ENCODE data around the gene TRIM2.

TRIM2 gene

GRCh38 chr4:153362184-153362583 lies 157.9 kb downstream of the TRIM2 start:
- Mint-ChIP-seq H3K27me3 (no peaks in the 10 kb centered on the region), H3K4me3 (no peak overlapping the region), H3K9me3 (peaks cover 3% of the 10 kb centered on the region), H3K4me1 (ENCODE audit: low read depth) (peaks cover 23% of the 10 kb centered on the region), H3K36me3 (ENCODE audit: low read depth) (peaks cover 86% of the 10 kb centered on the region), H3K27ac (no peak overlapping the region)

DNA sequence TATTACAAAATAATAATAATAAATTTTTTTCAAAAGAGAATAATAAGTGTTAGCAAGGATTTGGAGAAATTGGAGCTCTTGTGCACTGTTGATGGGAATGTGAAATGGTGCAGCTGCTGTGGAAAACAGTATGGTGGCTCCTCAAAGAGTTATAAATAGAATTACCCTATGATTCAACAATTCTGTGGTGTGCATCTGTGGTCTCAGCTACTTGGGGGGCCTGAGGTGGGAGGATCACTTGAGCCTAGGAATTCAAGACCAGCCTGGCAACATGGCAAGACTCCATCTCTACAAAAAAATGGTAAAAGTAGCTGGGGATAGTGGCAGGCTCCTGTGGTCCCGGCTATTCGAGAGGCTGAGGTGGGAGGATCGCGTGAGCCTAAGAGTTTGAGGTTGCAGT lies 159.8 kb downstream of the TRIM2 start:
- Mint-ChIP-seq H3K27ac (no peak overlapping the region), H3K36me3 (ENCODE audit: low read depth) (peaks cover 87% of the 10 kb centered on the region)

GRCh38 chr4:153365003-153365402 lies 160.8 kb downstream of the TRIM2 start:
- Mint-ChIP-seq H3K36me3 (ENCODE audit: low read depth) (peaks cover 87% of the 10 kb centered on the region), H3K9me3 (peaks cover 3% of the 10 kb centered on the region), H3K4me1 (ENCODE audit: low read depth) (peaks cover 26% of the 10 kb centered on the region), H3K4me3 (no peak overlapping the region), H3K27me3 (no peaks in the 10 kb centered on the region), H3K27ac (no peak overlapping the region)

More for the DNA sequence above, 159.8 kb downstream of the TRIM2 start:
- peaks cover 26% of the 10 kb centered on the region for H3K4me1 Mint-ChIP-seq (ENCODE audit: low read depth)
- H3K4me3 Mint-ChIP-seq = no peak overlapping the region
- H3K9me3 Mint-ChIP-seq = peaks cover 3% of the 10 kb centered on the region
- no peaks in the 10 kb centered on the region for H3K27me3 Mint-ChIP-seq

- Mint-ChIP-seq H3K4me3 (no peak overlapping the region), H3K36me3 (ENCODE audit: low read depth) (peaks cover 93% of the 10 kb centered on the region), H3K27me3 (no peaks in the 10 kb centered on the region), H3K4me1 (ENCODE audit: low read depth) (peaks cover 26% of the 10 kb centered on the region), H3K27ac (no peak overlapping the region), H3K9me3 (peaks cover 3% of the 10 kb centered on the region)
Observed at GRCh38 chr4:153366486-153366885, 162.2 kb downstream of the TRIM2 start.

DNA sequence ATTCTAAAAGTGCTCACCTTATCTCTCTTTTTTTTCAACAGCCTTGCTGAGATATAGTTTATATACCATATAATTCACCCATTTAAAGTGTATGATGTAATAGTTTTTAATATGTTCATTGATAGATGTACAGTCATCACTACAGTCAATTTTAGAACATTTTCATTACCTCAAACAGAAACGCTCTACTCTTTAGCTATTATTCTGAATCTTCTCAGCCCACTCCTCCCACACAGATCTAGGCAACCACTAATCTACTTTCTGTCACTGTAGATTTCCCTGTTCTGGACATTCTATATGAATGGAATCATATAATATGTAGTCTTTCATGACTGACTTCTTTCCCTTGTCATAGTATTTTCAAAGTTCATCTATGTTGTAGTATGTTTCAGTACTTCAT lies 162.8 kb downstream of the TRIM2 start:
- H3K4me3 Mint-ChIP-seq = no peak overlapping the region
- H3K4me1 Mint-ChIP-seq (ENCODE audit: low read depth) = peaks cover 26% of the 10 kb centered on the region
- no peak overlapping the region for H3K27ac Mint-ChIP-seq
- H3K36me3 Mint-ChIP-seq (ENCODE audit: low read depth) = peaks cover 94% of the 10 kb centered on the region
- no peaks in the 10 kb centered on the region for H3K27me3 Mint-ChIP-seq
- H3K9me3 Mint-ChIP-seq = peaks cover 6% of the 10 kb centered on the region

DNA sequence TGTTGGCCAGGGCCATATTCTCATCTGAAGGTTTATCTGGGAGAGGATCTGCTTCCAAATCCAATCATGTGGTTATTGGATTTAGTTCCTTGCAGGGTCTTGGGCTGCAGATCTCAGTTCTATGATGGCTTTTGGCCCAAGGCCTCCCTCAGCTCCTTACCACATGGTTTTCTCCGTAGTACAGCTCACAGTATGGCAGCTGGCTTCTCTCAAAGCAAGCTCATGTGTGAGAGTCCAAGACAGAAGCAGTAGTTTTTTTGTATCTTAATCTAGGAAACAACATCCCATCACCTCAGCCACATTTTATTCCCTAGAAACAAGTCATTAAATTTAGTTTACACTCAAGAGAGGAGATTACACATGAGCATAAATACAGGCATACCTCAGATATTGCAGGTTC lies 164.8 kb downstream of the TRIM2 start:
- Mint-ChIP-seq H3K4me3 (no peak overlapping the region), H3K4me1 (ENCODE audit: low read depth) (peaks cover 19% of the 10 kb centered on the region), H3K9me3 (peaks cover 9% of the 10 kb centered on the region), H3K27me3 (no peaks in the 10 kb centered on the region), H3K36me3 (ENCODE audit: low read depth) (peaks cover 93% of the 10 kb centered on the region), H3K27ac (no peak overlapping the region)

- Mint-ChIP-seq H3K36me3 (ENCODE audit: low read depth) (peaks cover 74% of the 10 kb centered on the region), H3K9me3 (peaks cover 9% of the 10 kb centered on the region), H3K27ac (no peak overlapping the region), H3K27me3 (no peaks in the 10 kb centered on the region), H3K4me1 (ENCODE audit: low read depth) (peaks cover 11% of the 10 kb centered on the region), H3K4me3 (no peak overlapping the region)
Observed at GRCh38 chr4:153371701-153372234, 167.5 kb downstream of the TRIM2 start.

DNA sequence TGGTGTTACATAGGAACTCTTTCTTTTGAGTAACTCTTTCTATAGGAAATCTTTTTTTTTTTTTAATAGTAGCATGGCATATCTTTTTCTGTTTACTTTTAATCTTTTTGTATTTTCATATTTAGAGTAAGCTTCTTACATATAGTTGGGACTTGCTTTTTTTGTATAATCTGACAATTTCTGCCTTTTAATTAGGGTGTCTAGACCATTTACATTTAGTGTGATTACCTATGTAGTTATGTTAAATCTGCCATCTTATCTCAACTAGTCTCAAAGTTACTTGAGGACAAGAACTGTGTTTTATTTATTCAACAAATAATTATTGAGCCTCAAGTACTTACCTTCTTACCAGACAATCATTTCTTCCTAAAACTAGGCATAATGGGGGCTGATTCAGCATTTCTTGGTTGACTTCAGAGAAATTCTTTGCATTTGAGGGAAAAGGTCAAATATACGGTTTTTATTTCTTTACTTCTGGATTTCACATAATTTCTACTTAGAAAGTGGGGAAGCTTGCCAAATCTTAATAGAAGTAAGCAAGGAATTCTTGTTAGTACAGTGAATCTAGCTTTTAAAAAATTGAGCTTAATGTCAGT lies 168.8 kb downstream of the TRIM2 start:
- Mint-ChIP-seq H3K9me3 (peaks cover 9% of the 10 kb centered on the region), H3K4me1 (ENCODE audit: low read depth) (no peaks in the 10 kb centered on the region), H3K27me3 (no peaks in the 10 kb centered on the region), H3K36me3 (ENCODE audit: low read depth) (peaks cover 61% of the 10 kb centered on the region), H3K27ac (no peak overlapping the region), H3K4me3 (no peak overlapping the region)

GRCh38 chr4:153374442-153374841 lies 170.2 kb downstream of the TRIM2 start:
- H3K4me3 Mint-ChIP-seq = no peak overlapping the region
- H3K27me3 Mint-ChIP-seq = no peaks in the 10 kb centered on the region
- H3K9me3 Mint-ChIP-seq = peaks cover 9% of the 10 kb centered on the region
- no peak overlapping the region for H3K27ac Mint-ChIP-seq
- peaks cover 55% of the 10 kb centered on the region for H3K36me3 Mint-ChIP-seq (ENCODE audit: low read depth)
- peaks cover 6% of the 10 kb centered on the region for H3K4me1 Mint-ChIP-seq (ENCODE audit: low read depth)

- peaks cover 51% of the 10 kb centered on the region for H3K36me3 Mint-ChIP-seq (ENCODE audit: low read depth)
- peaks cover 9% of the 10 kb centered on the region for H3K9me3 Mint-ChIP-seq
- H3K27me3 Mint-ChIP-seq = no peaks in the 10 kb centered on the region
- H3K4me1 Mint-ChIP-seq (ENCODE audit: low read depth) = peaks cover 6% of the 10 kb centered on the region
- no peak overlapping the region for H3K27ac Mint-ChIP-seq
- no peak overlapping the region for H3K4me3 Mint-ChIP-seq
Observed at GRCh38 chr4:153375303-153375702, 171.1 kb downstream of the TRIM2 start.

DNA sequence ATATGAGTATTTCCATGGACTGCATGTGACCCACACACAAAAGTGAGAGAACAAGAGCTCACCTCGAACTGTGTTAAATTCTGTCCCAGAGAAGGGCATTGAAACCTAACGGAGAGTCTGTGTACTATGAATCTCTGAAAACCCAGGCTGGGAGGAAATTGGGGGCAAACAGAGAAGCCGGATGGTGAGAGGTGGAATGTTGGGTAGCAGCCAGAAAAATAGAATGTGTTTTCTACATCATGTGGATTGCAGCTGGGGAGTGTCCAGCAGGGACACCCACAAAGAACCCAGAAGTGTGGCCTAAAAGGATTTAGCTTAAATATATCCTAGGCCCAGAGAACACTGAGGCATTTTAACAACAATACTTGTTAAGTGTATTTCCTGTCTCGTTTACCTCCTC lies 178.9 kb downstream of the TRIM2 start:
- H3K4me1 Mint-ChIP-seq (ENCODE audit: low read depth) = peaks cover 6% of the 10 kb centered on the region
- no peaks in the 10 kb centered on the region for H3K27me3 Mint-ChIP-seq

GRCh38 chr4:153384160-153384559 lies 179.9 kb downstream of the TRIM2 start:
- Mint-ChIP-seq H3K4me3 (no peak overlapping the region), H3K36me3 (ENCODE audit: low read depth) (peaks cover 32% of the 10 kb centered on the region), H3K4me1 (ENCODE audit: low read depth) (no peaks in the 10 kb centered on the region), H3K27me3 (no peaks in the 10 kb centered on the region), H3K27ac (no peak overlapping the region), H3K9me3 (no peaks in the 10 kb centered on the region)

More for the DNA sequence above, 178.9 kb downstream of the TRIM2 start:
- H3K27ac Mint-ChIP-seq = no peak overlapping the region
- H3K9me3 Mint-ChIP-seq = no peaks in the 10 kb centered on the region
- no peak overlapping the region for H3K4me3 Mint-ChIP-seq
- H3K36me3 Mint-ChIP-seq (ENCODE audit: low read depth) = peaks cover 38% of the 10 kb centered on the region

DNA sequence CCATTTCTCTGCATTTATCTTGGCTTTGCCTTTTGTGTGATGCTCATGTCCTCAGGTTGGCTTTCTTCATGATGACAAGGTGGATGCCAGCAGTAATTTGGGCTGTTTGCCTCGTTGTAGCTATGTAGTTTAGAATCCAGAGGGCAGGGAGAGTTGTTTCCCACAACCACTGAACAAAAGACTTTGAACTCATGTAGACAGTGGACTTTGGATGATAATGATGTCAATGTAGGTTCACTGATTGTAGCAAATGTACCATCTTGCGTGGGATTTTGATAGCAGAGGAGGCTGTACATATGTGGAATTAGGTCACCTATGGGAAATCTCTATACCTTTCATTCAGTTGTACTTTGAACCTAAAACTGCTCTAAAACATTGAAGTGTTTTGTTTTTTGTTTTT lies 181.5 kb downstream of the TRIM2 start:
- no peaks in the 10 kb centered on the region for H3K9me3 Mint-ChIP-seq
- H3K4me1 Mint-ChIP-seq (ENCODE audit: low read depth) = no peaks in the 10 kb centered on the region
- H3K36me3 Mint-ChIP-seq (ENCODE audit: low read depth) = peaks cover 26% of the 10 kb centered on the region
- no peaks in the 10 kb centered on the region for H3K27me3 Mint-ChIP-seq
- H3K4me3 Mint-ChIP-seq = no peak overlapping the region
- H3K27ac Mint-ChIP-seq = no peak overlapping the region

DNA sequence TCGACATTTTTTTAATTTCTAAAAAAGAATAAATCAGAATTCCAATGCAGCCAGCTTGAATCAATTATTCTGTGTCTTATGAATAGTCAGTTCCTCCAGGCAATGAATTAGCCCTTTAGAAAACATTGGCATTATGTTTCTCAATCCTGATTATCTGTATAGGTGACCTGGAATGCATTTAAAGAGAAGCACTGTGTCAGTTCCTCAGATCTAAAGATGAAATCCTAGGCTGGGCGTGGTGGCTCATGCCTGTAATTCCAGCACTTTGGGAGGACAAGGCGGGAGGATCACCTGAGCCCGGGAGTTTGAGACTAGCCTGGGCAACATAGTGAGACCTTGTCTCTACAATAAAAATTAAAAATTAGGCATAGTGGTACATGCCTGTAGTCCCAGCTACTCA lies 183.7 kb downstream of the TRIM2 start:
- no peaks in the 10 kb centered on the region for H3K4me1 Mint-ChIP-seq (ENCODE audit: low read depth)
- H3K4me3 Mint-ChIP-seq = no peak overlapping the region
- H3K27me3 Mint-ChIP-seq = no peaks in the 10 kb centered on the region
- no peaks in the 10 kb centered on the region for H3K9me3 Mint-ChIP-seq
- H3K27ac Mint-ChIP-seq = no peak overlapping the region
- H3K36me3 Mint-ChIP-seq (ENCODE audit: low read depth) = peaks cover 34% of the 10 kb centered on the region
